ENCODE data around the gene ZNF423.

ZNF423 gene

DNA sequence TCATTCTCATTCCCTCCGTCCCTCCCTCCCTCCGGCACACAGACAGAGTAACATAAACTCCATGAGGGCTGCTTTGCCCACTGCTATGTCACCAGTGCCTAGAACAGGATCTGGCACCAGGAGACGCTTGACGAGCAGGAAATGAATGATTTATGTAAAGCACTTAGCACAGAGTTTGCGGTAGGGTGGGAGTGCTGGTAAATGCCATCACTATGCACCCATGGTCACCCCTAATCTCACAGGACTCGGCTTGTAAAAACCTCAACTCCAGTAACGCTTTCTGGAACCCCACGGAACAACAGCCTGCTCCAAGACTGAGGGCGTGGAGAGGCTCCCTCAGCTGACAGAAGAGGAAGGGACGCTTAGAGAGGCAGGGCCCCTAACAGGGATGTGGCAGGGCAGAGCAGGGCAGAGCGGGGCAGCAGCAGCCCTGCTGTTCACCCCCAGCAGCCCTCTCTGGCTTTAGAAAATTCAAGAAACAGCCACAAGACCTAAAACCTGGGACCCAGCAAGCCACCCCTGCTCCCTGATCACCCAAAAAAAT lies 325.4 kb downstream of the ZNF423 start:
- TF ChIP-seq, protein P1, sequence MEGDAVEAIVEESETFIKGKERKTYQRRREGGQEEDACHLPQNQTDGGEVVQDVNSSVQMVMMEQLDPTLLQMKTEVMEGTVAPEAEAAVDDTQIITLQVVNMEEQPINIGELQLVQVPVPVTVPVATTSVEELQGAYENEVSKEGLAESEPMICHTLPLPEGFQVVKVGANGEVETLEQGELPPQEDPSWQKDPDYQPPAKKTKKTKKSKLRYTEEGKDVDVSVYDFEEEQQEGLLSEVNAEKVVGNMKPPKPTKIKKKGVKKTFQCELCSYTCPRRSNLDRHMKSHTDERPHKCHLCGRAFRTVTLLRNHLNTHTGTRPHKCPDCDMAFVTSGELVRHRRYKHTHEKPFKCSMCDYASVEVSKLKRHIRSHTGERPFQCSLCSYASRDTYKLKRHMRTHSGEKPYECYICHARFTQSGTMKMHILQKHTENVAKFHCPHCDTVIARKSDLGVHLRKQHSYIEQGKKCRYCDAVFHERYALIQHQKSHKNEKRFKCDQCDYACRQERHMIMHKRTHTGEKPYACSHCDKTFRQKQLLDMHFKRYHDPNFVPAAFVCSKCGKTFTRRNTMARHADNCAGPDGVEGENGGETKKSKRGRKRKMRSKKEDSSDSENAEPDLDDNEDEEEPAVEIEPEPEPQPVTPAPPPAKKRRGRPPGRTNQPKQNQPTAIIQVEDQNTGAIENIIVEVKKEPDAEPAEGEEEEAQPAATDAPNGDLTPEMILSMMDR (IDR thresholded peaks at IDR 0.05; ENCODE audit: low read depth, low read length), result no peak
- H3K27ac ChIP-seq, result no peak overlapping the region

GRCh38 chr16:49529411-49530045 lies 326.4 kb downstream of the ZNF423 start:
- DNase-seq, result no peak
- TF ChIP-seq, protein P1 (IDR thresholded peaks at IDR 0.05; ENCODE audit: low read depth, low read length), result no peak
- no peaks in the 10 kb centered on the region for H3K27me3 ChIP-seq (ENCODE audit: insufficient read depth, low read depth, severe bottlenecking)
- no peaks in the 10 kb centered on the region for H3K36me3 ChIP-seq
- no peaks in the 10 kb centered on the region for H3K9me3 ChIP-seq (ENCODE audit: severe bottlenecking)
- H3K4me3 ChIP-seq (ENCODE audit: low read depth, low read length), result no peak overlapping the region
- no peak overlapping the region for H3K27ac ChIP-seq

More for the DNA sequence above, 325.4 kb downstream of the ZNF423 start:
- DNase-seq, result no peak
- H3K27me3 ChIP-seq (ENCODE audit: insufficient read depth, low read depth, severe bottlenecking), result no peaks in the 10 kb centered on the region
- H3K4me3 ChIP-seq (ENCODE audit: low read depth, low read length), result no peak overlapping the region
- H3K9me3 ChIP-seq (ENCODE audit: severe bottlenecking), result no peaks in the 10 kb centered on the region
- no peaks in the 10 kb centered on the region for H3K36me3 ChIP-seq

GRCh38 chr16:49528866-49529288 lies 327.0 kb downstream of the ZNF423 start:
- TF ChIP-seq, protein P1 (IDR thresholded peaks at IDR 0.05; ENCODE audit: low read depth, low read length), result no peak
- Histone ChIP-seq H3K9me3 (ENCODE audit: severe bottlenecking) (no peaks in the 10 kb centered on the region), H3K27me3 (ENCODE audit: insufficient read depth, low read depth, severe bottlenecking) (no peaks in the 10 kb centered on the region), H3K27ac (no peak overlapping the region), H3K4me3 (ENCODE audit: low read depth, low read length) (no peak overlapping the region), H3K36me3 (no peaks in the 10 kb centered on the region)
- DNase-seq, result no peak

DNA sequence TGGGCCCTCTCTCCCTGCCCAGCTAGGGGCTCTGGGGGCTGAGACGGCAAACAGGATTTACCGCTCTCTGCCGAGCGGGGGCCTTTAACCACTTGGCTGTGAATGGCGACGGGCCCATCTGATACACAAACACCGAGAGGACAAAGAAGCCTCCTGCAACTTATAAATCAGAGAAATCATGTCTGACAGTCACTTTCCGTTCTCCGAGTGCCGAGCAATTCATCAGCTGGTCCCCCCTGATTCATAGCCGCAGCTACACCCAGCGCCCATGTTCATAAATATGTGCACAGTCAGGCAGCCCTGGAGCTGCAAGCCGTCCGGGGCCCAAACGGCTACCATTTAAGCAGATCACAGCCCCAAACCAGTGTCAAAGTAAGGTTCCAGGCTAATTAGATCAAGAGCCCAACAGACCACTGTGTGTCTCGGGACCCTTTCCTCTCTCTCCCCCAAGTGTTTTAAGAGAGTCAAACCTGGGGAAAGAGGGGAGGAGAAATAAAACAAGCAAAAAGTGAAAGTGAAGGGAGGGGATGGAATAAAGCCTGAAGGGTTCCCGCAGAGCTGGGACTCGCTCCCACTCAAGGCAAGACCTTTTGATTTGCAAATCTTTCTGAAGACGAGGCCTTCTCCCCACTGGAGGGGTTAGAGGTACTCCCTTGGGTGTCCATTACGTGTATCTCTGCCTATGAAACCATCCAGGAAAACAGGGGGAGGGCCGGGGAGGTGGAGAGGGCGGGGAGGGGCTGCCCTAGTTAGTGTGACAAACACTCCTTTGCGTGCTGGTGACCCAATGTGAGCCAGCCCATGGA lies 327.6 kb downstream of the ZNF423 start:
- Histone ChIP-seq H3K27ac (no peak overlapping the region), H3K9me3 (ENCODE audit: severe bottlenecking) (no peaks in the 10 kb centered on the region), H3K27me3 (ENCODE audit: insufficient read depth, low read depth, severe bottlenecking) (no peaks in the 10 kb centered on the region), H3K4me3 (ENCODE audit: low read depth, low read length) (no peak overlapping the region), H3K36me3 (no peaks in the 10 kb centered on the region; the same call in 1 of the 2 replicates)
- no peak for DNase-seq
- TF ChIP-seq, protein P1 (IDR thresholded peaks at IDR 0.05; ENCODE audit: low read depth, low read length), result no peak

GRCh38 chr16:49527611-49528010 lies 328.3 kb downstream of the ZNF423 start:
- H3K36me3 ChIP-seq, result no peaks in the 10 kb centered on the region; the same call in 1 of the 2 replicates
- H3K4me3 ChIP-seq (ENCODE audit: low read depth, low read length), result no peak overlapping the region
- no peak overlapping the region for H3K27ac ChIP-seq
- no peak for DNase-seq
- TF ChIP-seq, protein P1 (IDR thresholded peaks at IDR 0.05; ENCODE audit: low read depth, low read length), result no peak
- no peaks in the 10 kb centered on the region for H3K9me3 ChIP-seq (ENCODE audit: severe bottlenecking)
- no peaks in the 10 kb centered on the region for H3K27me3 ChIP-seq (ENCODE audit: insufficient read depth, low read depth, severe bottlenecking)
